DOHH2 (cell line): ENCODE data around the gene TEX19.

Source experiments
- H3F3A ChIP-seq: fragments of 200-600 bp; sonication (generic), shearing (Covaris generic); 2 replicates; pipeline ENCODE4 v1.6.0; 2016; ENCODE audit warnings: antibody characterized with exemption, mild to moderate bottlenecking; ENCODE audit not compliant: control insufficient read depth, insufficient read depth
- H3K27ac ChIP-seq: fragments of 200-600 bp; sonication (generic); 2 replicates; pipeline ENCODE4 v1.5.1; 2014; ENCODE audit warnings: low read depth, mild to moderate bottlenecking, low read length, moderate library complexity
- H3K27me3 ChIP-seq: fragments of 200-600 bp; sonication (generic); 2 replicates; pipeline ENCODE4 v1.6.1; 2014; ENCODE audit warnings: mild to moderate bottlenecking, low read length, mixed read lengths; ENCODE audit not compliant: control insufficient read depth
- H3K36me3 ChIP-seq: fragments of 200-600 bp; sonication (generic); 2 replicates; pipeline ENCODE4 v1.6.1; 2014; ENCODE audit warnings: mild to moderate bottlenecking, low read length, moderate library complexity, mixed read lengths; ENCODE audit not compliant: control insufficient read depth
- H3K4me1 ChIP-seq: fragments of 200-600 bp; sonication (generic); 2 replicates; pipeline ENCODE4 v1.6.1; 2014; ENCODE audit warnings: mild to moderate bottlenecking, low read length, mixed read lengths; ENCODE audit not compliant: control insufficient read depth
- H3K4me2 ChIP-seq: fragments of 200-600 bp; sonication (generic); 2 replicates; pipeline ENCODE4 v1.6.0; 2014; ENCODE audit warnings: mild to moderate bottlenecking, low read length, moderate library complexity
- H3K4me3 ChIP-seq: fragments of 200-600 bp; sonication (generic); 2 replicates; pipeline ENCODE4 v1.5.1; 2014; ENCODE audit warnings: mild to moderate bottlenecking, low read length, mixed read lengths
- H3K79me2 ChIP-seq: fragments of 200-600 bp; sonication (generic); 2 replicates; pipeline ENCODE4 v1.6.1; 2014; ENCODE audit warnings: mild to moderate bottlenecking, low read length, mixed read lengths; ENCODE audit not compliant: control insufficient read depth
- H3K9me2 ChIP-seq: fragments of 200-600 bp; sonication (generic); replicated peaks from 2 replicates; pipeline ENCODE4 v1.6.1; 2014; ENCODE audit warnings: mild to moderate bottlenecking, low read length, mixed read lengths; ENCODE audit not compliant: control insufficient read depth
- H3K9me3 ChIP-seq: fragments of 200-600 bp; sonication (generic); 2 replicates; pipeline ENCODE4 v1.6.1; 2014; ENCODE audit warnings: antibody characterized with exemption, low read length, mixed read lengths; ENCODE audit not compliant: control insufficient read depth, insufficient read depth
- H4K20me1 ChIP-seq: fragments of 200-600 bp; sonication (generic); 2 replicates; pipeline ENCODE4 v1.6.0; 2014; ENCODE audit warnings: low read depth, mild to moderate bottlenecking, antibody characterized with exemption, low read length, moderate library complexity; ENCODE audit not compliant: control insufficient read depth, insufficient read depth
- CTCF ChIP-seq: fragments of 200-600 bp; sonication (generic); IDR thresholded peaks from one replicate; pipeline ENCODE4 v1.5.1; 2014; ENCODE audit warnings: antibody characterized with exemption, mild to moderate bottlenecking, low read depth, low read length; ENCODE audit not compliant: poor library complexity, severe bottlenecking
- EZH2phosphoT487 ChIP-seq: fragments of 200-600 bp; sonication (generic); IDR thresholded peaks from 2 replicates; pipeline ENCODE4 v1.6.1; 2017; ENCODE audit warnings: borderline replicate concordance, mild to moderate bottlenecking, antibody characterized with exemption, low read length, moderate library complexity, mixed read lengths

The TEX19 gene

GRCh38 chr17:82319619-82320062 lies 39.4 kb upstream of the TEX19 start:
- peaks cover 8% of the 10 kb centered on the region for H3F3A ChIP-seq

GRCh38 chr17:82320140-82320840 lies 38.8 kb upstream of the TEX19 start:
- TF ChIP-seq CTCF, result no peak
- no peak for TF ChIP-seq EZH2phosphoT487
- H3F3A ChIP-seq, result peaks cover 8% of the 10 kb centered on the region
- peaks cover 27% of the 10 kb centered on the region for H3K9me3 ChIP-seq
- H3K4me1 ChIP-seq, result no peaks in the 10 kb centered on the region
- no peaks in the 10 kb centered on the region for H4K20me1 ChIP-seq
- no peaks in the 10 kb centered on the region for H3K36me3 ChIP-seq
- H3K4me2 ChIP-seq, result no peak overlapping the region
- peaks cover 6% of the 10 kb centered on the region for H3K27me3 ChIP-seq
- H3K79me2 ChIP-seq, result no peaks in the 10 kb centered on the region
- no peak overlapping the region for H3K27ac ChIP-seq
- no peak overlapping the region for H3K4me3 ChIP-seq
- H3K9me2 ChIP-seq, result no peaks in the 10 kb centered on the region

More at GRCh38 chr17:82319619-82320062, 39.4 kb upstream of the TEX19 start:
- H3K4me3 ChIP-seq, result no peak overlapping the region
- peaks cover 2% of the 10 kb centered on the region for H3K27me3 ChIP-seq
- no peaks in the 10 kb centered on the region for H3K4me1 ChIP-seq
- H3K27ac ChIP-seq, result no peak overlapping the region
- peaks cover 27% of the 10 kb centered on the region for H3K9me3 ChIP-seq
- H3K79me2 ChIP-seq, result no peaks in the 10 kb centered on the region
- no peak for TF ChIP-seq EZH2phosphoT487
- no peak for TF ChIP-seq CTCF
- no peaks in the 10 kb centered on the region for H3K9me2 ChIP-seq
- no peaks in the 10 kb centered on the region for H4K20me1 ChIP-seq
- no peak overlapping the region for H3K4me2 ChIP-seq
- no peaks in the 10 kb centered on the region for H3K36me3 ChIP-seq

DNA sequence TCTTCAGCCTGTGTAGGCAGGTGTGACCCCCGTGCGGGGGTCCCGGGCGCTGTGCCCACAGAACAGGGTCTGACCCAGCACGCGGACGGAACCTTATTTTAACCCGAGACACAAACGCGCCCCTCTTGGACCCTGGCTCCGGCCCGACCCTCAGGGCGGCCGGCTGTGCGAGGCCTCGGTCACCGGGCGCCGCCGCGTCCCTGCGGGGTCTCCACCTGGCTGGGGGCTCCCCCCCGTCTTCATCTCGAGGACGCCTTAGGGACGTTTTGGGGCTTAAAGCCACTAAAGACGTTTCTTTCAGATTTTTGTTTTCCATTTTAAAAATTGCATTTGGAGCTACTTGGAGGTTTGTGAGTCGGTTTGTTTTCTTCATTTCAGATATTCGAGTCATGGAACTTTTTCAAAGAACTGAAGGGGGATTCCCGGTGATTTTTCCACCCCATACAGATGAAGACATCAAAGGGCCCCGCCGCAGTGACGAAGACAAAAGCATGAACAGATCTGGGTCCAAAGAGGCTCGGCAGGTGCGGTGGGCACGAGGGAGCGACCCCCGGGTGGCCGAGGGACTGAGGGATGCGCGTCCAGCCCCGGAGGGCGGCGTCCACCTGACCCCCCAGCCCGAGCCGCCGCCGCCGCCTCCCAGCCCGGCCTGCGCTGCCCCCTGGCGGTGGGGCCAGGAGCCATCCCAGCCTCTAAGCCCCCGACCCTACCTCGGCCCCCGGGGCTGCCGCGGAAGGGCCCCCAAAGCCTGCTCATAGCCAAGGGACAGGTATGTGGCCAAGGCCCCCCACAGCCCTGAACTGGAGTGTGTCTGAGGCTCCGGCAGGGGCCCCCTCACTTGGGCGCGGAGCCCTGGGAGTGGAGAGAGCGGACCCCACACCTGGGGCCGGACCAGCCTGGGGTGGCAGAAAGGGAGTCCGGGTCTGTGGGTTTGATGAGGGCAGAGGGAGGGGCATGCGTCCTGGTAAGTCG lies 37.8 kb upstream of the TEX19 start:
- H3K4me2 ChIP-seq, result no peak overlapping the region
- no peaks in the 10 kb centered on the region for H3K36me3 ChIP-seq
- no peaks in the 10 kb centered on the region for H3K4me1 ChIP-seq
- H4K20me1 ChIP-seq, result no peaks in the 10 kb centered on the region
- H3K9me3 ChIP-seq, result peaks cover 27% of the 10 kb centered on the region
- H3K79me2 ChIP-seq, result no peaks in the 10 kb centered on the region
- peaks cover 6% of the 10 kb centered on the region for H3K27me3 ChIP-seq
- H3K9me2 ChIP-seq, result no peaks in the 10 kb centered on the region
- H3F3A ChIP-seq, result peaks cover 8% of the 10 kb centered on the region
- peak; percentile 80 for TF ChIP-seq CTCF
- no peak for TF ChIP-seq EZH2phosphoT487
- H3K27ac ChIP-seq, result no peak overlapping the region
- H3K4me3 ChIP-seq, result no peak overlapping the region
